DOHH2 (cell line): ENCODE data around the gene SGMS2.

ENCODE experiments used
- H3F3A ChIP-seq: fragments of 200-600 bp; sonication (generic), shearing (Covaris generic); 2 replicates; pipeline ENCODE4 v1.6.0; 2016; ENCODE audit warnings: antibody characterized with exemption, mild to moderate bottlenecking; ENCODE audit not compliant: control insufficient read depth, insufficient read depth
- H3K27ac ChIP-seq: fragments of 200-600 bp; sonication (generic); 2 replicates; pipeline ENCODE4 v1.5.1; 2014; ENCODE audit warnings: low read depth, mild to moderate bottlenecking, low read length, moderate library complexity
- H3K27me3 ChIP-seq: fragments of 200-600 bp; sonication (generic); 2 replicates; pipeline ENCODE4 v1.6.1; 2014; ENCODE audit warnings: mild to moderate bottlenecking, low read length, mixed read lengths; ENCODE audit not compliant: control insufficient read depth
- H3K36me3 ChIP-seq: fragments of 200-600 bp; sonication (generic); 2 replicates; pipeline ENCODE4 v1.6.1; 2014; ENCODE audit warnings: mild to moderate bottlenecking, low read length, moderate library complexity, mixed read lengths; ENCODE audit not compliant: control insufficient read depth
- H3K4me1 ChIP-seq: fragments of 200-600 bp; sonication (generic); 2 replicates; pipeline ENCODE4 v1.6.1; 2014; ENCODE audit warnings: mild to moderate bottlenecking, low read length, mixed read lengths; ENCODE audit not compliant: control insufficient read depth
- H3K4me2 ChIP-seq: fragments of 200-600 bp; sonication (generic); 2 replicates; pipeline ENCODE4 v1.6.0; 2014; ENCODE audit warnings: mild to moderate bottlenecking, low read length, moderate library complexity
- H3K4me3 ChIP-seq: fragments of 200-600 bp; sonication (generic); 2 replicates; pipeline ENCODE4 v1.5.1; 2014; ENCODE audit warnings: mild to moderate bottlenecking, low read length, mixed read lengths
- H3K79me2 ChIP-seq: fragments of 200-600 bp; sonication (generic); 2 replicates; pipeline ENCODE4 v1.6.1; 2014; ENCODE audit warnings: mild to moderate bottlenecking, low read length, mixed read lengths; ENCODE audit not compliant: control insufficient read depth
- H3K9me2 ChIP-seq: fragments of 200-600 bp; sonication (generic); replicated peaks from 2 replicates; pipeline ENCODE4 v1.6.1; 2014; ENCODE audit warnings: mild to moderate bottlenecking, low read length, mixed read lengths; ENCODE audit not compliant: control insufficient read depth
- H3K9me3 ChIP-seq: fragments of 200-600 bp; sonication (generic); 2 replicates; pipeline ENCODE4 v1.6.1; 2014; ENCODE audit warnings: antibody characterized with exemption, low read length, mixed read lengths; ENCODE audit not compliant: control insufficient read depth, insufficient read depth
- H4K20me1 ChIP-seq: fragments of 200-600 bp; sonication (generic); 2 replicates; pipeline ENCODE4 v1.6.0; 2014; ENCODE audit warnings: low read depth, mild to moderate bottlenecking, antibody characterized with exemption, low read length, moderate library complexity; ENCODE audit not compliant: control insufficient read depth, insufficient read depth
- EZH2phosphoT487 ChIP-seq: fragments of 200-600 bp; sonication (generic); IDR thresholded peaks from 2 replicates; pipeline ENCODE4 v1.6.1; 2017; ENCODE audit warnings: borderline replicate concordance, mild to moderate bottlenecking, antibody characterized with exemption, low read length, moderate library complexity, mixed read lengths
- TF ChIP-seq, protein P1 (sequence below): fragments of 200-600 bp; sonication (generic); IDR thresholded peaks from one replicate; pipeline ENCODE4 v1.5.1; 2014; ENCODE audit warnings: antibody characterized with exemption, mild to moderate bottlenecking, low read depth, low read length; ENCODE audit not compliant: poor library complexity, severe bottlenecking

SGMS2 gene

GRCh38 chr4:107826421-107826980 lies 1.8 kb downstream of the SGMS2 start:
- Histone ChIP-seq H3K9me2 (no peaks in the 10 kb centered on the region), H3K9me3 (no peaks in the 10 kb centered on the region), H3K4me3 (no peak overlapping the region), H4K20me1 (no peaks in the 10 kb centered on the region), H3K4me2 (no peak overlapping the region), H3F3A (no peaks in the 10 kb centered on the region), H3K27me3 (no peaks in the 10 kb centered on the region), H3K4me1 (no peaks in the 10 kb centered on the region), H3K27ac (no peak overlapping the region), H3K79me2 (no peaks in the 10 kb centered on the region), H3K36me3 (no peaks in the 10 kb centered on the region)
- no peak for TF ChIP-seq EZH2phosphoT487
- TF ChIP-seq, protein P1, sequence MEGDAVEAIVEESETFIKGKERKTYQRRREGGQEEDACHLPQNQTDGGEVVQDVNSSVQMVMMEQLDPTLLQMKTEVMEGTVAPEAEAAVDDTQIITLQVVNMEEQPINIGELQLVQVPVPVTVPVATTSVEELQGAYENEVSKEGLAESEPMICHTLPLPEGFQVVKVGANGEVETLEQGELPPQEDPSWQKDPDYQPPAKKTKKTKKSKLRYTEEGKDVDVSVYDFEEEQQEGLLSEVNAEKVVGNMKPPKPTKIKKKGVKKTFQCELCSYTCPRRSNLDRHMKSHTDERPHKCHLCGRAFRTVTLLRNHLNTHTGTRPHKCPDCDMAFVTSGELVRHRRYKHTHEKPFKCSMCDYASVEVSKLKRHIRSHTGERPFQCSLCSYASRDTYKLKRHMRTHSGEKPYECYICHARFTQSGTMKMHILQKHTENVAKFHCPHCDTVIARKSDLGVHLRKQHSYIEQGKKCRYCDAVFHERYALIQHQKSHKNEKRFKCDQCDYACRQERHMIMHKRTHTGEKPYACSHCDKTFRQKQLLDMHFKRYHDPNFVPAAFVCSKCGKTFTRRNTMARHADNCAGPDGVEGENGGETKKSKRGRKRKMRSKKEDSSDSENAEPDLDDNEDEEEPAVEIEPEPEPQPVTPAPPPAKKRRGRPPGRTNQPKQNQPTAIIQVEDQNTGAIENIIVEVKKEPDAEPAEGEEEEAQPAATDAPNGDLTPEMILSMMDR: no peak

- Histone ChIP-seq H3K36me3 (no peaks in the 10 kb centered on the region), H3K9me2 (no peaks in the 10 kb centered on the region), H3K27me3 (no peaks in the 10 kb centered on the region), H3K79me2 (no peaks in the 10 kb centered on the region), H3K4me3 (no peak overlapping the region), H3K4me2 (no peak overlapping the region), H3K9me3 (no peaks in the 10 kb centered on the region), H3K27ac (no peak overlapping the region), H3F3A (no peaks in the 10 kb centered on the region), H4K20me1 (no peaks in the 10 kb centered on the region), H3K4me1 (no peaks in the 10 kb centered on the region)
- no peak for TF ChIP-seq EZH2phosphoT487
- TF ChIP-seq, protein P1: no peak
Measured at GRCh38 chr4:107828315-107829090, 3.8 kb downstream of the SGMS2 start.

DNA sequence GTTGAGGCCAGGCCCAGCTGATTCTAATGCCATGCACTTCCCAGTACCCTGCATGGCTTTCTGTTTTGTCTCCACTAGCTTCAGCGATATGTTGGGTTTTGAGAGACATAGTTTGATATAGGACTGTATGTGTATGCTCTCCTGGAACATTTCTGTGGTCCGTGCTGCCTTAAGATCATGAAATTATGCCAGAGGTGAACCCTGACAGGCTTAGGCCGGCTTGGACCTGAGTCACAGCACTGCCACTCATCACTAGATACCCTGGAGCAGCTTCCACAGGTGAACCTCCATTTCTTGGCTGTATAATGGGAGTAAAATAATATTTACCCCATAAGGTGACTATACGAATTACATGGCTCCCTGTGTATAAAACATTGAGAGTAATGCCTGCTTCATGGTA lies 6.4 kb downstream of the SGMS2 start:
- H3K9me2 ChIP-seq: no peaks in the 10 kb centered on the region
- H4K20me1 ChIP-seq: no peaks in the 10 kb centered on the region
- H3K79me2 ChIP-seq: no peaks in the 10 kb centered on the region
- H3K4me2 ChIP-seq: no peak overlapping the region
- no peaks in the 10 kb centered on the region for H3F3A ChIP-seq
- H3K4me3 ChIP-seq: no peak overlapping the region
- H3K27ac ChIP-seq: no peak overlapping the region
- no peaks in the 10 kb centered on the region for H3K27me3 ChIP-seq
- no peaks in the 10 kb centered on the region for H3K36me3 ChIP-seq
- TF ChIP-seq, protein P1: no peak
- TF ChIP-seq EZH2phosphoT487: no peak
- H3K9me3 ChIP-seq: no peaks in the 10 kb centered on the region
- no peaks in the 10 kb centered on the region for H3K4me1 ChIP-seq
